Mucosa of stomach (tissue), 1 donor: Measurements from ENCODE around the gene PKHD1.

Experiments used
- H3K27me3 ChIP-seq: one replicate; pipeline ENCODE4 v1.7.0; 2013; ENCODE audit warnings: mild to moderate bottlenecking, low read length; ENCODE audit not compliant: control insufficient read depth, insufficient read depth
- H3K36me3 ChIP-seq: one replicate; pipeline ENCODE4 v1.7.0; 2013; ENCODE audit warnings: low read length; ENCODE audit not compliant: control insufficient read depth, insufficient read depth
- H3K4me1 ChIP-seq: one replicate; pipeline ENCODE4 v1.7.0; 2013; ENCODE audit warnings: mild to moderate bottlenecking, low read length; ENCODE audit not compliant: control insufficient read depth, insufficient read depth
- H3K4me3 ChIP-seq: one replicate; pipeline ENCODE4 v1.7.0; 2013; ENCODE audit warnings: low read length
- H3K9ac ChIP-seq: one replicate; pipeline ENCODE4 v1.7.0; 2013; ENCODE audit warnings: mild to moderate bottlenecking, low read length, moderate library complexity
- H3K9me3 ChIP-seq: one replicate; pipeline ENCODE4 v1.7.0; 2013; ENCODE audit warnings: mild to moderate bottlenecking, low read length, moderate library complexity; ENCODE audit not compliant: control insufficient read depth
- donor health status: Pancreatic carcinoma.

Gene PKHD1

GRCh38 chr6:52102405-52102804 lies 15.0 kb upstream of the PKHD1 start:
- H3K9me3 ChIP-seq, result no peaks in the 10 kb centered on the region
- H3K4me1 ChIP-seq, result no peaks in the 10 kb centered on the region
- peaks cover 3% of the 10 kb centered on the region for H3K27me3 ChIP-seq
- no peak overlapping the region for H3K9ac ChIP-seq
- no peaks in the 10 kb centered on the region for H3K36me3 ChIP-seq
- no peak overlapping the region for H3K4me3 ChIP-seq

DNA sequence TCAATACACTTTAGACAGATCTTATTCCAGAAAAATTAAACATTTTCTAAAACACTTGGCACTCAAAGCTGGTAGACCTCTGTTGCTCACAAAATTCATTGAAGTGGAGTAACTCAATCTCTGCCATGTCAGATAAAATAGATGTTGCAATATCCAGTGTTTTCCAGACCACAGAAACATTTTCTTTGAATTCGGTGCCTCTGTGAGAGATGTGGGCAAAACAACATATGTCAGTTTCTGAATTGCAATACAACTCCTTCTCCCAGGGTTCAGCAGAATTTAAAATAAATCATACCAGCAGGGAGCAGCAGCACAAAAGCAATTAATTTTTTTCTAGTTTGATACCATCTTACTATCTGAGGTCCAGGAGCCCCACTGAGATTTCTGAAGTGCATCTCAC lies 11.3 kb upstream of the PKHD1 start:
- Histone ChIP-seq H3K4me3 (no peak overlapping the region), H3K4me1 (no peaks in the 10 kb centered on the region), H3K36me3 (no peaks in the 10 kb centered on the region), H3K9ac (no peak overlapping the region), H3K9me3 (no peaks in the 10 kb centered on the region), H3K27me3 (peaks cover 3% of the 10 kb centered on the region)

DNA sequence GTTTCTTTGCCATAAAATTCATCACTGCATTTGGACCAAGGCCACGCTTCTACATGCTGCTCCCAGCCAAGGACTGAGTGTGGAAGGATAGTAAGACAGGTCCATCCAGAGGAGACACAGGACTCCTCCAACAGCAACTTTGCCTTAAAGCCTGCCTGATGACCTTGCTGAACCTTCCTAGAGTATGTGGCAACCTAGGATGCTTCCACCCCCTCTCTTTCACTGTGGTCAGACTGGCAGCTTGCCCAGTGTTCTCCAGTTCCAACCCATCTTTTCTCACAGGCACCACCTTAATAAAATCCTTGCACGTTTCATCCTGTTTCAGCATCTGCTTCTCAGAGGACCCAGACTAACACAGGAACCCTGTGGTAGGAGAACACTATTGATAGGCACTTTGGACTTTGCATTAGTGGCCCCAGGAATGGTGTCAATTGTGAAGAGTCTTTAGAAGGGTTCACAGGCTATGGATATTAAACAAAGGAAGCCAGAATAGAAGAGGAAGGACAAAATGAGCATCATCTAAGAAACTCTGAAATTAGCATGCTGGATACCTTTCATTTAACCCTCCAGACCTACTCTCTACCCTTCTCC lies 2.4 kb upstream of the PKHD1 start:
- no peaks in the 10 kb centered on the region for H3K27me3 ChIP-seq
- no peaks in the 10 kb centered on the region for H3K36me3 ChIP-seq
- no peak overlapping the region for H3K9ac ChIP-seq
- no peak overlapping the region for H3K4me3 ChIP-seq
- H3K4me1 ChIP-seq, result no peaks in the 10 kb centered on the region
- no peaks in the 10 kb centered on the region for H3K9me3 ChIP-seq

DNA sequence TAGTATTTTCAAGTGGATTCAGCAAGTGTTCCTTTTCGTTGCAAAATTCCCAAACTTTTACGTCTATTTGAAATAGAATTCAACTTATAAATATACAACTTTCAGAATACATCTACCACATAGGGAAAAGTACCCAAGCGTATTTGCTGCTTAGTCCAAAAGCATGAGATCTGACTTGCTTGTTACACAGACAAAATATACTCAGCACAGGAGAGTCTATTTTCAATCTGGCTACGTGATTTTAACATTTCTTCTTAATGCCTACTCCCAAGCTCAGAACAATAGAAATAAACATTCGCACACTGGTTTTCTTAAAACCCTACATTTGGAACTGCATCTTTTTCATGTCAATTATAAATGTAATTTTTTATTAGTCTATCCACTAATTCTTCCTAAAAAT lies 672 bp downstream of the PKHD1 start:
- H3K36me3 ChIP-seq, result no peaks in the 10 kb centered on the region
- no peaks in the 10 kb centered on the region for H3K4me1 ChIP-seq
- H3K4me3 ChIP-seq, result no peak overlapping the region
- H3K27me3 ChIP-seq, result no peaks in the 10 kb centered on the region
- no peaks in the 10 kb centered on the region for H3K9me3 ChIP-seq
- no peak overlapping the region for H3K9ac ChIP-seq

DNA sequence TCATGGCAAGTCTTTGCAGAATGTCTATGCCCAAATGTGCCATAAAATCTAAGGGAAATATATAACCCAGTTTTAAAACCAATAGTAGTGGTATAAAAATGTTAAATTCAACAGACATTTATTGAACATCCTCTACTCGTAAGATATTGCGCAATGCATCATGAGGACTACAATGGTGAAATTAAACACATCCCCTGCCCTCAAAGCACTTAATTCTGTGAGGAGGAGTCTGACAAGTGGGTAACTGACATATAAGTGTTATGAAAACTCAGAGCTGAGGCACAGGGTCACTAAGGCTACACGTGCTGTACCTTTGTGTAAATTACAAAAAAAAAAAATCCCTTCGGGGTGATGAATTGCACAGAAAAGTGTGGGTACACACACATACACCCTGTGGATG lies 6.2 kb downstream of the PKHD1 start:
- no peaks in the 10 kb centered on the region for H3K27me3 ChIP-seq
- H3K36me3 ChIP-seq, result no peaks in the 10 kb centered on the region
- H3K4me1 ChIP-seq, result no peaks in the 10 kb centered on the region
- no peak overlapping the region for H3K9ac ChIP-seq
- H3K4me3 ChIP-seq, result no peak overlapping the region
- no peaks in the 10 kb centered on the region for H3K9me3 ChIP-seq

GRCh38 chr6:52077961-52078625 lies 9.3 kb downstream of the PKHD1 start:
- Histone ChIP-seq H3K4me3 (no peak overlapping the region), H3K4me1 (no peaks in the 10 kb centered on the region), H3K9ac (no peak overlapping the region), H3K36me3 (no peaks in the 10 kb centered on the region), H3K9me3 (no peaks in the 10 kb centered on the region), H3K27me3 (no peaks in the 10 kb centered on the region)

DNA sequence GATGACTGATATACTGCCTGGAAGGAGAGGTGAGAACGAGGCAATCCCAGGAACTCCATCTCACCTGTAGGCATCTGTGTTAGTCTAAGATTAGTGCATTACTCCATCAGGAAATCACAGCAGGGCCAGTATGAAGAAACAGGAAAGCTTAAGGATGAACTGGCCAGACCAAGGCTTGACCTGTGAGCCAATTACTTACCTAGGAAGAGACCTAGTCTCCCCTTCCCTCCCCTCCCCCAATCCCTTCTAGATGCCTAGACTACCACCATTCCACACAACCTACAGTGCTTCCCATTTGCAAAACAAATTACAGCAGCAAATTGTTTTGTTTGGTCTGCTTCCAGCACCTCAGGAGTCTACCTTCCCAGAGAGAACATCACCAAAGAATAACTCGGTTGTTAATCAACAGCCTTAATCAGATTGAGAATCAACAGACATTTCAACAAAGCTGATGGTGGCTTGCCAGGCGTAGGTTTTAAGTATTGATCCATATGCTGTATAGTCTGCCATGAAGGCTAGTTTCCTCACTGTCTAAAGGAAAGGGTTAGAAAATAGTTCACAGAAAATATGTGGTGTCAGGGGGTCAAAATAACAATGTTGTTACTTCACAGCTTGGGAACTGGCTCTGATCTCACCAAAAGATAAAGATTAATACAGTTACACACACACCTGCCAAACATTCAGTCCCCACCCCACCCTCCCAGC lies 10.1 kb downstream of the PKHD1 start:
- Histone ChIP-seq H3K27me3 (no peaks in the 10 kb centered on the region), H3K4me1 (no peaks in the 10 kb centered on the region), H3K4me3 (no peak overlapping the region), H3K36me3 (no peaks in the 10 kb centered on the region), H3K9ac (no peak overlapping the region), H3K9me3 (no peaks in the 10 kb centered on the region)

DNA sequence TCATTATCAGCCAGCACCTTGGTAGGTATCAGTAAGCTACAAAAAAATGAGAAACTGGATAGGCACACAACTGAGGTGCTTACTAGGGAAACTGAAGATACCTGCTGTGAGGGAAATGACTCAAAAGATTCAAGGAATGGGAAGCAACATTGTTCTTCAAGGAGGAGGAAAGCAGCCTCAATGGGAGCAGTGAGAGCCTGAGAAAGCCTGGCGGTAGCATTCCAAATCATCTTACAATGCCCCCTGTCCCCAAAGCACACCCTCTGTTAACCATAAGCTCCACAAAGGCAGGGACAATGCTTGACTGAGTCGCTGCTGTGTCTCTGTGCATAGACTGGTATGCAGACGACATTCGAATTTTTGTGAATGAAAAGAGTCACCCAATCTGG lies 10.6 kb downstream of the PKHD1 start:
- Histone ChIP-seq H3K4me1 (no peaks in the 10 kb centered on the region), H3K36me3 (no peaks in the 10 kb centered on the region), H3K27me3 (no peaks in the 10 kb centered on the region), H3K4me3 (no peak overlapping the region), H3K9ac (no peak overlapping the region), H3K9me3 (no peaks in the 10 kb centered on the region)

- Histone ChIP-seq H3K9me3 (no peaks in the 10 kb centered on the region), H3K4me1 (no peaks in the 10 kb centered on the region), H3K4me3 (no peak overlapping the region)
Measured at GRCh38 chr6:52074716-52075115, 12.7 kb downstream of the PKHD1 start.

DNA sequence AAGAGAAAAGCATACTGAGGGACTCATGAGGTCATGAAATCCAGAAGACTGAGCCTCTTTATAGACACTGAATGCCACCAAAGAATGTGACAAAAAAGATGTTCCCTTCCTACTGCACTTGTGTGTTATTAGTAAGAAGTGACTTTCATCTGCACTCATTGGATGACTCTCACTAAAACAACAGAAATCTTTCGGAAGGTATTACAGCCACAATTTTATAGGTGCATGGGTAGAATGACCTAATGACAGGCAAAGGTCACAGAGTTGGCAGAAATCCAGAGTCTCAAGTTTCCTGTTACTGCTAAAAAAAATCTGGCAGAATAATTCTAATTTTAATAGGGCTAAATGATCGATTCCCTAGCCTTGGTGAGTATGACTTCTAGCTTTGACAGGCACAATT lies 13.3 kb downstream of the PKHD1 start:
- Histone ChIP-seq H3K9ac (no peak overlapping the region), H3K27me3 (no peaks in the 10 kb centered on the region), H3K36me3 (no peaks in the 10 kb centered on the region), H3K9me3 (no peaks in the 10 kb centered on the region), H3K4me3 (no peak overlapping the region), H3K4me1 (no peaks in the 10 kb centered on the region)

More at GRCh38 chr6:52074716-52075115, 12.7 kb downstream of the PKHD1 start:
- H3K36me3 ChIP-seq, result no peaks in the 10 kb centered on the region
- no peak overlapping the region for H3K9ac ChIP-seq
- H3K27me3 ChIP-seq, result no peaks in the 10 kb centered on the region

- Histone ChIP-seq H3K27me3 (no peaks in the 10 kb centered on the region), H3K4me3 (no peak overlapping the region), H3K36me3 (no peaks in the 10 kb centered on the region), H3K4me1 (peaks cover 8% of the 10 kb centered on the region), H3K9ac (no peak overlapping the region), H3K9me3 (no peaks in the 10 kb centered on the region)
Measured at GRCh38 chr6:52065621-52066020, 21.8 kb downstream of the PKHD1 start.

DNA sequence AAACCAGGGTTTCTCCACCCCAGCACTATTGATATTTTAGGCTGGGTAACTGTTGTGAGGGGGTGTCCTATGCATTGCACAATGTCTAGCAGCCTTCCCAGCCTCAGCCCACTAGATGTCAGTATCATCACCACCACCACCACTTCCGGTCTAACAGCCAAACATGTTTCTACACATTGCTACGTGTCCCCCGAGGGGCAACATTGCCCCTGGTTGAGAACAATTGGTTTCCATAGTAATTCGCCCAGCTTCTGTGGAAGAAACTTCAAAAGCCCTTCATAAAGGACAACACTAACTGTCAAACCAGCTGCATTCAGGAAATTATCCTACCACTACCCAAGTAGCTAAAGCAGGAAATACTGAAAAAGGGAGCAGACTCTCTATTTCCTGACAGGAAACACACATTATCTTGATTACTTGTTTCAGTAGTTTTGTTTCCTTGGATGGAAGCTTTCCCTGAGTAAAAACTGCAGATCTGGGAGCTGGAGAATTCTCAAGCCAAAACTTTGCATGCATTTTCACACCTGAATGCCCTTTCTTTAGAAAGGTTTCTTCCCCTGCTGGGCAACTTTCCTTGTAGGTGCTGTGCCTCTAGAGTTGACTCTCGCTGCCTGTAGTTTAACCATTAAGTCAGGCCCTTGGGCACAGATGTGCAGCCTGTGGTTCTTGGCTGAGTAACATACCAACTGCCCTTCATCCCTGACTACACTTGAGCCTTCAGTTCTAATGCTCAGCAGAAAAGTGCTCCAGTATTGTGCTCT lies 23.6 kb downstream of the PKHD1 start:
- Histone ChIP-seq H3K9ac (no peak overlapping the region), H3K9me3 (no peaks in the 10 kb centered on the region), H3K36me3 (no peaks in the 10 kb centered on the region), H3K4me1 (peaks cover 8% of the 10 kb centered on the region), H3K27me3 (no peaks in the 10 kb centered on the region), H3K4me3 (no peak overlapping the region)
